Psoas muscle (tissue), 8 donors: ENCODE results near the gene USP4. TPM values are rescaled to one million over a fixed set of nuclear protein-coding genes. Genes with fewer than 3 reads are reported as not detected.

Source experiments
- ATAC-seq, 4 donors: fragments of 200-7000 bp; cut with Tn5 transposase; one replicate each; pipeline ENCODE4 v1.9.1; 2020; ENCODE audit warnings: moderate library complexity in 3 of 4, mild to moderate bottlenecking in 2 of 4
- DNase-seq, 2 donors: peaks; one replicate each; pipeline ENCODE4 v3.0.0-alpha.2; 2020
- H3K27ac ChIP-seq: fragments of 200-600 bp; one replicate; pipeline ENCODE4 v1.8.0; 2022
- H3K27me3 ChIP-seq, 3 donors: fragments of 200-600 bp in 1 of 3; one replicate each; pipeline versions ENCODE4 v1.6.1 to v1.8.0; 2013 to 2022; ENCODE audit warnings: low read length in 2 of 3, mild to moderate bottlenecking in 2 of 3, moderate library complexity in 1 of 3; ENCODE audit not compliant: insufficient read depth in 3 of 3
- H3K36me3 ChIP-seq, 2 donors: fragments of 200-600 bp in 1 of 2; one replicate each; pipeline versions ENCODE4 v1.6.1 to v1.8.0; 2013 to 2022; ENCODE audit warnings: low read depth in 1 of 2, mild to moderate bottlenecking in 1 of 2, moderate library complexity in 1 of 2; ENCODE audit not compliant: insufficient read depth in 1 of 2
- H3K4me1 ChIP-seq: fragments of 200-600 bp; one replicate; pipeline ENCODE4 v1.8.0; 2022
- H3K4me3 ChIP-seq: fragments of 200-600 bp; one replicate; pipeline ENCODE4 v1.8.0; 2022; ENCODE audit warnings: mild to moderate bottlenecking
- H3K9me3 ChIP-seq: fragments of 200-600 bp; one replicate; pipeline ENCODE4 v1.8.0; 2022
- CTCF ChIP-seq: fragments of 200-600 bp; IDR thresholded peaks from one replicate; pipeline ENCODE4 v1.8.0; 2022; ENCODE audit warnings: antibody characterized with exemption
- WGBS, 3 donors: extraction: QIAGEN DNeasy Blood & Tissue Kit; methylation state at CpG; one replicate each; pipeline versions ENCODE4 v1.1.6 to v1.1.7; 2013; 5-methylcytosine and 5-hydroxymethylcytosine counted together
- intact Hi-C, 2 donors: fragments of 100-400 bp; cut with DNase I; formaldehyde crosslinking; loops; one replicate each; pipeline versions ENCODE4 v1.11.0 to v1.14.2; 2022
- polyA plus RNA-seq, 3 donors: library from polyadenylated mRNA; stranded (reverse); fragments of 200-250 nt; gene quantifications; one replicate each; pipeline ENCODE4 v1.2.3, GENCODE V29; 2013
- total RNA-seq, 4 donors: library from RNA; stranded (reverse); fragmentation: NEBNext Ultra II Directional in 2 of 4; extraction: Animal tissue kit (Norgen Biotek cat#: 25700) in 2 of 4; gene quantifications; one replicate each; pipeline versions ENCODE4 v1.2.1 to v1.2.4, GENCODE V29; 2021 to 2023
- donor health status: healthy with polysubstance abuse.
- donor health status: DM: no; HTN: no; CAD: no; lungs with moderate emphysema.
- donor health status: Bipolar disorder and iron deficiency.
- donor health status: healthy.
- donor health status: DM: yes; HTN: yes; CAD: no.
- donor health status: DM: no; HTN: no; CAD: no.
- donor health status: DM: no; HTN: no; CAD: no.
- donor health status: DM: yes; HTN: yes; CAD: no.

USP4 gene
- total and polyA plus RNA-seq, 7 donors, result 16.3 to 35.2 (median 26.7) TPM

GRCh38 chr3:49386056-49386756 is 46.4 kb upstream of the USP4 start:
- peaks cover 57% of the 10 kb centered on the region for H3K4me1 ChIP-seq
- WGBS, 3 donors, result 69 to 81% (median 77%) methylated on average over 11 of the region's 11 CpGs

DNA sequence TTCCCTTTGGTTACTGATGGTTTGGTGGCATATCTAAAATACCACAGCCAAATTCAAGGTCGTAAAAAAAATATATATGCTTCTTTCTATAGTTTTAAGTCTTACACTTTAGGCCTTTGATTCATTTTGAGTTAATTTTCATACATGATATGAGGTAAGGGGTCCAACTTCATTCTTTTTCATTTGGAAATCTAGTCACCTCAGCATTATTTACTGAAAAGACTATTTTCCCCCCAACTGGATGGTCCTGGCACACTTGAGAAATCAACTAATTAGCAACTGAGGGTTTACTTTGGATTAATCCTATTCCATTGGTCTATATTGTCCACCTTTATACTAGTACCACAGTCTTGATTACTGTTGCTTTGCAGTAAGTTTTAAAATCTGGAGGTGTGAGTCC is 45.8 kb upstream of the USP4 start:
- DNase-seq, result no peak
- H3K4me3 ChIP-seq, result no peak overlapping the region
- no peak for TF ChIP-seq CTCF
- peaks cover 55% of the 10 kb centered on the region for H3K4me1 ChIP-seq
- no peaks in the 10 kb centered on the region for H3K27me3 ChIP-seq
- intact Hi-C loops, result no loop called here
- no peaks in the 10 kb centered on the region for H3K9me3 ChIP-seq
- no peak for ATAC-seq
- WGBS, 3 donors, result 95 to 97% (median 96%) methylated on average over 1 of the region's 1 CpG
- no peak overlapping the region for H3K27ac ChIP-seq
- H3K36me3 ChIP-seq, result no peaks in the 10 kb centered on the region

More at GRCh38 chr3:49386056-49386756, 46.4 kb upstream of the USP4 start:
- Histone ChIP-seq H3K36me3 (no peaks in the 10 kb centered on the region), H3K9me3 (no peaks in the 10 kb centered on the region), H3K27ac (no peak overlapping the region), H3K27me3 (no peaks in the 10 kb centered on the region), H3K4me3 (no peak overlapping the region)
- intact Hi-C loops, result no loop called here
- no peak for ATAC-seq
- TF ChIP-seq CTCF, result no peak
- DNase-seq, result no peak

GRCh38 chr3:49383387-49383786 is 43.5 kb upstream of the USP4 start:
- no peak for TF ChIP-seq CTCF
- H3K27ac ChIP-seq, result no peak overlapping the region
- ATAC-seq (no peak), DNase-seq (no peak)
- WGBS, 3 donors, result 56 to 77% (median 56%) methylated on average over 5 of the region's 5 CpGs
- H3K9me3 ChIP-seq, result no peaks in the 10 kb centered on the region
- no peak overlapping the region for H3K4me3 ChIP-seq
- no peaks in the 10 kb centered on the region for H3K27me3 ChIP-seq
- intact Hi-C loops, result no loop called here
- H3K36me3 ChIP-seq, result no peaks in the 10 kb centered on the region
- H3K4me1 ChIP-seq, result peaks cover 50% of the 10 kb centered on the region

- 46 to 67% (median 47%) methylated on average over 11 of the region's 11 CpGs for WGBS, 3 donors
- no peaks in the 10 kb centered on the region for H3K27me3 ChIP-seq
- intact Hi-C loops, result no loop called here
- DNase-seq (peak; percentile 42 to 54), ATAC-seq (peak; percentile 47 to 64 (median 56))
- H3K9me3 ChIP-seq, result no peaks in the 10 kb centered on the region
- no peak overlapping the region for H3K27ac ChIP-seq
- peaks cover 24% of the 10 kb centered on the region for H3K4me1 ChIP-seq
- TF ChIP-seq CTCF, result no peak
- H3K36me3 ChIP-seq, result peaks cover 15 to 26% of the 10 kb centered on the region in 2 donors
- H3K4me3 ChIP-seq, result no peak overlapping the region
These were observed 38.5 kb upstream of the USP4 start for GRCh38 chr3:49378249-49378895.
